Choroid plexus epithelial cell (primary cell): ENCODE results near the gene AUH.

Experiments
- DNase-seq: peaks from one replicate; pipeline ENCODE4 v3.0.0-alpha.2; 2010; ENCODE audit warnings: low read depth
- H3K4me3 ChIP-seq: 2 replicates; pipeline ENCODE4 v1.5.1; 2011; ENCODE audit warnings: low read depth, mild to moderate bottlenecking, control low read depth, low read length, moderate library complexity
- CTCF ChIP-seq: conservative IDR thresholded peaks from 2 replicates; pipeline ENCODE4 v1.5.1; 2011; ENCODE audit warnings: low read depth, mild to moderate bottlenecking, control low read depth, inconsistent platforms, low read length, moderate library complexity

The AUH gene

GRCh38 chr9:91328186-91328585 lies 33.5 kb downstream of the AUH start:
- peak; percentile 27 for DNase-seq
- H3K4me3 ChIP-seq, result no peak overlapping the region
- no peak for TF ChIP-seq CTCF

GRCh38 chr9:91321691-91322090 lies 40.0 kb downstream of the AUH start:
- no peak overlapping the region for H3K4me3 ChIP-seq
- no peak for DNase-seq
- TF ChIP-seq CTCF, result no peak

- DNase-seq, result no peak
- H3K4me3 ChIP-seq, result no peak overlapping the region
- no peak for TF ChIP-seq CTCF
Measured at GRCh38 chr9:91320299-91320698, 41.4 kb downstream of the AUH start.

- no peak for DNase-seq
- TF ChIP-seq CTCF, result no peak
- H3K4me3 ChIP-seq, result no peak overlapping the region
Measured at GRCh38 chr9:91316093-91316492, 45.6 kb downstream of the AUH start.

- no peak for TF ChIP-seq CTCF
- DNase-seq, result no peak
- no peak overlapping the region for H3K4me3 ChIP-seq
Measured at GRCh38 chr9:91315191-91315590, 46.5 kb downstream of the AUH start.

- H3K4me3 ChIP-seq, result no peak overlapping the region
- DNase-seq, result no peak
- no peak for TF ChIP-seq CTCF
Measured at GRCh38 chr9:91312717-91313325, 48.9 kb downstream of the AUH start.

GRCh38 chr9:91310037-91310436 lies 51.7 kb downstream of the AUH start:
- TF ChIP-seq CTCF, result no peak
- no peak overlapping the region for H3K4me3 ChIP-seq
- DNase-seq, result no peak
